Measurements from ENCODE around the gene ZMIZ1.

DNA sequence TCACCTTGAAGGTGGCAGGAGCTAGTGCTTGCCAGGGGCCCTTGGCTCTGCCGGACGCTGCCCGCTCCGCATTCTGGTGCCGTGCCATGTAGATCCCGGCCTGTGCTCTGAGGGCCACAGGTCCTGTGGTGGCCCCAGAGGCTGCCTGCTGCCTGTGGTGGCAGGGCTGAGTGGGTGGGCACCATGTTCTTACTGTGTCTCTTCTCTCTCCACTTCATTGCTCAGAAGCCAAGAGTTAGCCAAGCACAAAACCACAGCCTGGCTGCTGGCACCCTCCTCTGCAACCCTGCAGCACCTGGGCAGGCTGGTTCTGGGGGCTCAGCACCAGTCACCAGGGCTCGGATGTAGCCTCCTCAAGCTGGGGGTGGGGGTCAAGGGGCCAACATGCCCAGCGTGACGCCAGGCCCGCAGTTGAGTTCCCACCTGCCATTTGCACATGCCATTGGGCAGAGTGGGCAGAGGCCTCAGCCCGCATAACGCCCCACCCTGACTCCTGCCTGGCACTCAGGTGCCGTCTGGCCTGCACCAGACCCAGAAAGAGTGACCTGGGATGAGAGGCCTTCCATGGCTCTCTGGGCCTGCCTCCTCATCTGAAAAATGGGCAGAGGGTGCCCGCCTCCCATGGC lies 16.3 kb downstream of the ZMIZ1 start:
- TF ChIP-seq CTCF (IDR thresholded peaks at IDR 0.05) (no peak), POLR2A (IDR thresholded peaks at IDR 0.05) (no peak)

Measured in body of pancreas (tissue), 4 donors.